ENCODE measurements around the gene PNMA8B.

PNMA8B gene

GRCh38 chr19:46454244-46454643, 41.4 kb downstream of the PNMA8B start:
- no peak for DNase-seq (ENCODE audit: low read depth in 2 of 2)

GRCh38 chr19:46453661-46454060, 42.0 kb downstream of the PNMA8B start:
- no peak for DNase-seq (ENCODE audit: low read depth in 2 of 2)

- no peak for DNase-seq (ENCODE audit: low read depth in 2 of 2)
Observed at GRCh38 chr19:46452186-46452585, 43.5 kb downstream of the PNMA8B start.

DNA sequence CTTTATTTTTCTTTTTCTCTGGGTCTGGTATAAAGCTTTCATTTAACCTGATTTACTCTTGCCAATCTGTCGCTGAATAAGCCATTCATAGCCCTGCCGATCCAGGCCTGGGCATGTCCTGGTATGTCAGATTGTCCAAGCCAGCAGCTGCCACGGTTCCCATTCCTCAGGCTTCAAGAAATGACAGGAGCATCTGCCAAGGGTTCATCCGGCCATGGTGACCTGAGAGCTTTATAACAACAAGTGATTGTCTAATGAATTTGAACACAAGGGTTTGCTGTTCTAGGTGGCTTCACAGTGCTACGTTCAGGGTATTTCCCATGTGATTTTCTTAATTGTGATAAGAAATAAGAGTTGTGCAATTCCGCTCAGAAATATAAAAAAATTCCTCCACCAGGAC, 44.3 kb downstream of the PNMA8B start:
- DNase-seq (ENCODE audit: low read depth in 2 of 2) = no peak

- DNase-seq (ENCODE audit: low read depth in 2 of 2) = no peak
Observed at GRCh38 chr19:46450737-46451136, 44.9 kb downstream of the PNMA8B start.

DNA sequence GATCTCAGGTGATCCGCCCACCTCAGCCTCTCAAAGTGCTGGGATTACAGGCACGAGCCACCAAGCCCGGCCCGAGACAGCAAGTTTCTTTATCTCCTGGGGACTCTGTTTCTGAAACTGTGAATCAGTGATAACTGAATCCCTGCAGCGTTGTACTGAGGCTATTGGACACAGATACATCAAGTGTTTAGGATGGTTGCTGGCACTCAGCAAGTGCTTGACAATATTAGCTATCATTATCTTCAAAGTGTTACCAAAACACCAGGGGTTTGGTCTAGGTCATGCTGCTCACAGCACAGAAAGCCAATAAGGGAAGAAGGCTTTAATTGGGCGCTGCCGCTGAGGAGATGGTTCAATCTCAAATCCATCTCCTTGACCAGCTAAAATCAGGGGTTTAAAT, 46.4 kb downstream of the PNMA8B start:
- DNase-seq (ENCODE audit: low read depth in 2 of 2) = no peak

GRCh38 chr19:46448601-46449000, 47.1 kb downstream of the PNMA8B start:
- no peak for DNase-seq (ENCODE audit: low read depth in 2 of 2)

GRCh38 chr19:46447824-46448223, 47.8 kb downstream of the PNMA8B start:
- no peak for DNase-seq (ENCODE audit: low read depth in 2 of 2)

DNA sequence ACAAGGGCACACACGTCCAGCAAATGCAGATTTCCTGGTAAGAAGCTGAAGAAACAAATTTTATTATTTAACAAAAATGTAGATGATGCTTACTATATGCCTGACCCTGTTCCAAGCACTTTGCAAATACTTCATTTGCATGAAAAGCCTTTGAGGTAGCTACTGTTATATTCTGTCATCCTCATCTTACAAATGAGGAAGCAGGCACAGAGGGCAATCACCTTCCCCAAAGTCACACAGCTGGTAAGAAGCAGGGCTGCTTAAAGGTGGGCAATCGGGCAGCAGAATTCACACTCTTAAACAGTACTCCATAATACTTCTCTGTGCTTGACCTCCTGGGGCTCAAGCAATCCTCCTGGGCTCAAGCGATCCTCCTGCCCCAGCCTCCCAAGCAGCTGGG, 48.7 kb downstream of the PNMA8B start:
- DNase-seq (ENCODE audit: low read depth in 2 of 2) = no peak

DNA sequence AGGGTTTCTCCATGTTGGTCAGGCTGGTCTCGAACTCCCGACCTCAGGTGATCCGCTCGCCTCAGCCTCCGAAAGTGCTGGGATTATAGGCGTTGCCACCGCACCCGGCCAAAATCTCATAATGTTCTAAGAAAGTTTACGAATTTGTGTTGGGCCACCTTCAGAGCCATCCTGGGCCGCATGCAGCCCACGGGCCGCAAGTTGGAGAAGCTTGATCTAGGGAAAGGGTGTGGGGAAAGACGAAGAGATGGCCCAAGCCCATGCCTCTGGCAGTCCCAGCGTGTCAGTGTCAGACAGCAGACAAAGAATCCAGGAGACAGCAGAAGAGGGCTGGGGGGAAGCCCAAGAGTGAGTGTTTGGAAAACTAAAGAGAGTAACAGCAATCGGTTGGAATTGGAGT, 49.6 kb downstream of the PNMA8B start:
- no peak for DNase-seq (ENCODE audit: low read depth in 2 of 2)

GRCh38 chr19:46442808-46443450, 52.7 kb downstream of the PNMA8B start:
- DNase-seq (ENCODE audit: low read depth in 2 of 2) = no peak

DNA sequence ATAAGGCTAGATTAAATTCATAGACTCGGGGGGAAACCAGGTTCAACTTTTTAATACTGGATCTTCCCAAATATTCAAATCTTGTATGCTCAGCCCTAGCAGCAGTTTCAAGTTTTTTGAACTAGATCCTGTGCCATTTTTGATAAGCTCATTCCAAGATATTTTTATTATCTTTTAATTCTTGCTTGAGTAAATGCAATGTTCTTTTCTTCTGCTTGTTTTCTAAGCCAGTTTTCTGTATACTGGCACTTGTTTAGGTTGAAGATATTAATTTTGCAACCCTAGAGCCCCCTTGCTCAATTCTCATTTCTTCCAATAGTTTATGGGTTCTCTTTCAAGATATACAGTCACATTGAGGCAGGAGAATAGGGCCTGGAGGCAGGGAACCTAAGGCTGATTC, 53.8 kb downstream of the PNMA8B start:
- no peak for DNase-seq (ENCODE audit: low read depth in 2 of 2)

Measured in stimulated activated CD4-positive, alpha-beta T cell treated with anti-CD3 and anti-CD28 coated beads, Interleukin-12 subunit alpha, Interleukin-12 subunit beta, amount 100 ng/mL, for 24 hours (primary cell).